GM21381 (cell line): ENCODE data around the gene DPH7.
A peak's percentile ranks its signal among the peaks of the same experiment; 100 is the strongest.
"Not testable (repeated sequence)": the region's sequence is repeated elsewhere in the genome, so short reads cannot be mapped to it uniquely, and the experiment has no call there.

Source experiments
- ATAC-seq: cut with Tn5 transposase; IDR thresholded peaks from one replicate; pipeline ENCODE4 v1.9.1; 2021; ENCODE audit warnings: mild to moderate bottlenecking, moderate library complexity; ENCODE audit not compliant: unreplicated experiment

Gene DPH7

GRCh38 chr9:137581361-137582285, 2.9 kb upstream of the DPH7 start:
- no peak for ATAC-seq

GRCh38 chr9:137580954-137581322, 2.2 kb upstream of the DPH7 start:
- no peak for ATAC-seq

GRCh38 chr9:137580209-137580953, 1.7 kb upstream of the DPH7 start:
- no peak for ATAC-seq

GRCh38 chr9:137579259-137579604, 507 bp upstream of the DPH7 start:
- no peak for ATAC-seq

- no peak for ATAC-seq
Observed at GRCh38 chr9:137575716-137576411, 2.9 kb downstream of the DPH7 start.

GRCh38 chr9:137575364-137575715, 3.4 kb downstream of the DPH7 start:
- ATAC-seq, result no peak

- no peak for ATAC-seq
Observed at GRCh38 chr9:137574192-137574591, 4.5 kb downstream of the DPH7 start.

GRCh38 chr9:137570566-137570965, 8.2 kb downstream of the DPH7 start:
- ATAC-seq, result no peak

GRCh38 chr9:137569609-137570203, 9.0 kb downstream of the DPH7 start:
- ATAC-seq, result no peak

GRCh38 chr9:137568445-137568844, 10.3 kb downstream of the DPH7 start:
- ATAC-seq, result not testable (repeated sequence)

- ATAC-seq, result no peak
Observed at GRCh38 chr9:137564817-137565411, 13.8 kb downstream of the DPH7 start.

GRCh38 chr9:137564134-137564533, 14.6 kb downstream of the DPH7 start:
- no peak for ATAC-seq

- no peak for ATAC-seq
Observed at GRCh38 chr9:137558127-137558526, 20.6 kb downstream of the DPH7 start.

GRCh38 chr9:137556069-137556838, 22.5 kb downstream of the DPH7 start:
- ATAC-seq, result no peak

GRCh38 chr9:137555179-137555578, 23.5 kb downstream of the DPH7 start:
- no peak for ATAC-seq

GRCh38 chr9:137554349-137554748, 24.4 kb downstream of the DPH7 start:
- no peak for ATAC-seq

GRCh38 chr9:137553654-137554053, 25.1 kb downstream of the DPH7 start:
- ATAC-seq, result not testable (repeated sequence)

- peak; percentile 3 for ATAC-seq
Observed at GRCh38 chr9:137552022-137552768, 26.5 kb downstream of the DPH7 start.

GRCh38 chr9:137551264-137552021, 27.3 kb downstream of the DPH7 start, which contains the start of gene MRPL41:
Gene MRPL41, plus strand, starts transcription at chr9:137551879. Its CDS starts 203 bp downstream, at chr9:137552082.
- ATAC-seq, result peak; percentile 83
